ENCODE measurements around the gene ATP8A2. TPM values are rescaled to one million over a fixed set of nuclear protein-coding genes. Genes with fewer than 3 reads are reported as not detected.
"Not testable (repeated sequence)": the region's sequence is repeated elsewhere in the genome, so short reads cannot be mapped to it uniquely, and the experiment has no call there.

ATP8A2 gene
- total RNA-seq, 6 experiments from 2014 or later = not detected

- DNase-seq (no peak), ATAC-seq (no peak)
- Histone ChIP-seq H3K27me3 (no peaks in the 10 kb centered on the region), H3K9me3 (no peaks in the 10 kb centered on the region), H3K4me1 (no peaks in the 10 kb centered on the region), H3K4me3 (no peak overlapping the region), H3K36me3 (no peaks in the 10 kb centered on the region), H3K27ac (no peak overlapping the region)
- no peak for TF ChIP-seq CTCF (IDR thresholded peaks at IDR 0.05)
- TF ChIP-seq POLR2A (IDR thresholded peaks at IDR 0.05) = no peak
- WGBS (ENCODE audit: insufficient coverage, low coverage, low lambda C conversion rate, missing lambda C conversion rate) = 64% methylated on average over 2 of the region's 2 CpGs
- intact Hi-C loops (cut with DNase I) = loop anchor here in 1 of 2 donors (10.0 kb wide), 1 partner anchor 497 kb away; no protein-coding TSS in a partner anchor
Measured at GRCh38 chr13:26071691-26072090, 699.9 kb downstream of the ATP8A2 start.

- 10% methylated on average over 5 of the region's 7 CpGs for WGBS (ENCODE audit: insufficient coverage, low coverage, low lambda C conversion rate, missing lambda C conversion rate)
- not testable (repeated sequence) for H3K27me3 ChIP-seq, H3K4me3 ChIP-seq, H3K4me1 ChIP-seq, DNase-seq, H3K27ac ChIP-seq, H3K36me3 ChIP-seq, H3K9me3 ChIP-seq
- intact Hi-C loops (cut with DNase I) = loop anchor here in 1 of 2 donors (10.0 kb wide), 1 partner anchor 498 kb away; no protein-coding TSS in a partner anchor
- ATAC-seq = peak; percentile 83 to 88 (median 87)
- TF ChIP-seq CTCF (IDR thresholded peaks at IDR 0.05) = peak in 2 of 4 donors; percentile 5 to 30
Measured at GRCh38 chr13:26072335-26072734, 700.6 kb downstream of the ATP8A2 start.

- Histone ChIP-seq H3K27me3 (no peaks in the 10 kb centered on the region), H3K9me3 (no peaks in the 10 kb centered on the region), H3K4me1 (no peaks in the 10 kb centered on the region), H3K36me3 (no peaks in the 10 kb centered on the region), H3K4me3 (no peak overlapping the region), H3K27ac (no peak overlapping the region)
- DNase-seq (no peak), ATAC-seq (no peak)
- TF ChIP-seq CTCF (IDR thresholded peaks at IDR 0.05) (no peak), POLR2A (IDR thresholded peaks at IDR 0.05) (no peak)
- 45% methylated on average over 9 of the region's 16 CpGs for WGBS (ENCODE audit: insufficient coverage, low coverage, low lambda C conversion rate, missing lambda C conversion rate)
- intact Hi-C loops (cut with DNase I) = loop anchor here (5.0 to 10.0 kb wide), 2 partner anchors 497 to 500 kb away; no protein-coding TSS in a partner anchor
Measured at GRCh38 chr13:26074706-26075105, 702.9 kb downstream of the ATP8A2 start.

Small RNAs within 50 kb of the gene (small RNA-seq; reads per million reads assigned to genes)
- gene RN7SL741P = 0 reads per million in 2 experiments
- gene RNU6-78P = 0 reads per million in 2 experiments
- 0 reads per million in 2 experiments for gene RNY1P3

Other genes with a start within 250 kb of the ATP8A2 start
- not detected for gene AMER2, start 199.7 kb upstream of the ATP8A2 start, total RNA-seq
- gene MTMR6, start 84.5 kb upstream of the ATP8A2 start, total RNA-seq = 10 to 100 TPM in 2 of 6 experiments, 1 to 10 TPM in 4; 5.1 to 13.4 (median 7.4) TPM
- 10 to 100 TPM; 11.7 to 33.2 (median 21.6) TPM for gene NUP58, start 70.3 kb upstream of the ATP8A2 start, total RNA-seq

All from right lobe of liver (tissue), 6 donors.